A673 (cell line): ENCODE results near the gene ZBTB12.

Experiments
- EZH2 ChIP-seq: fragments of 200-600 bp; sonication (generic); IDR thresholded peaks from 2 replicates; pipeline ENCODE4 v1.6.1; 2017; ENCODE audit warnings: borderline replicate concordance, low read depth, mild to moderate bottlenecking, mixed read lengths, antibody characterized with exemption, low read length; ENCODE audit not compliant: poor library complexity, severe bottlenecking
- TF ChIP-seq, protein P1 (sequence below): fragments of 300-800, 200-600 bp; sonication (generic); conservative IDR thresholded peaks from 2 replicates; pipeline ENCODE4 v1.5.1; 2017; ENCODE audit warnings: low read depth, mild to moderate bottlenecking, antibody characterized with exemption, low read length, moderate library complexity, mixed read lengths

DNA sequence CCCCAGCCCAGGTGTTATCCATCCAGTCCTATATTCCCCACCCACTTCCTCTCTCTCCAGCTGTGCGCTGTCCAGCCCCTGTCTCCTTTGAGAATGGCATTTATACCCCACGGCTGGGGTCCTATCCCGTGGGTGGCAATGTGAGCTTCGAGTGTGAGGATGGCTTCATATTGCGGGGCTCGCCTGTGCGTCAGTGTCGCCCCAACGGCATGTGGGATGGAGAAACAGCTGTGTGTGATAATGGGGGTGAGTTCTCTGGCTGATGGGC is 26.7 kb upstream of the ZBTB12 start:
- TF ChIP-seq, protein P1, sequence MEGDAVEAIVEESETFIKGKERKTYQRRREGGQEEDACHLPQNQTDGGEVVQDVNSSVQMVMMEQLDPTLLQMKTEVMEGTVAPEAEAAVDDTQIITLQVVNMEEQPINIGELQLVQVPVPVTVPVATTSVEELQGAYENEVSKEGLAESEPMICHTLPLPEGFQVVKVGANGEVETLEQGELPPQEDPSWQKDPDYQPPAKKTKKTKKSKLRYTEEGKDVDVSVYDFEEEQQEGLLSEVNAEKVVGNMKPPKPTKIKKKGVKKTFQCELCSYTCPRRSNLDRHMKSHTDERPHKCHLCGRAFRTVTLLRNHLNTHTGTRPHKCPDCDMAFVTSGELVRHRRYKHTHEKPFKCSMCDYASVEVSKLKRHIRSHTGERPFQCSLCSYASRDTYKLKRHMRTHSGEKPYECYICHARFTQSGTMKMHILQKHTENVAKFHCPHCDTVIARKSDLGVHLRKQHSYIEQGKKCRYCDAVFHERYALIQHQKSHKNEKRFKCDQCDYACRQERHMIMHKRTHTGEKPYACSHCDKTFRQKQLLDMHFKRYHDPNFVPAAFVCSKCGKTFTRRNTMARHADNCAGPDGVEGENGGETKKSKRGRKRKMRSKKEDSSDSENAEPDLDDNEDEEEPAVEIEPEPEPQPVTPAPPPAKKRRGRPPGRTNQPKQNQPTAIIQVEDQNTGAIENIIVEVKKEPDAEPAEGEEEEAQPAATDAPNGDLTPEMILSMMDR: no peak
- no peak for TF ChIP-seq EZH2
